K562 (cell line): ENCODE data around the gene GCHFR. TPM values are rescaled to one million over a fixed set of nuclear protein-coding genes. Genes with fewer than 3 reads are reported as not detected.

Source experiments
- ATAC-seq: fragments of 200-7000 bp; cut with Tn5 transposase; 3 replicates; pipeline ENCODE4 v1.9.1; 2020; ENCODE audit warnings: moderate library complexity
- BruUV-seq: library from RNA; stranded (reverse); fragments of 400-500 nt; replicated peaks from 2 replicates; lab custom pipeline; 2021; lab: Mats Ljungman, UMichigan
- CTCF ChIA-PET: fragments of 300-600 bp; formaldehyde crosslinking; extraction: SDS; loops from one replicate; lab custom pipeline; 2021; ENCODE audit warnings: low intra/inter-chr PET ratio; lab: Yijun Ruan, JAX
- POLR2A ChIA-PET: fragments of 300-600, 350-650 bp; sonication (Branson Sonifier 250); formaldehyde crosslinking; extraction: SDS; loops from one replicate; lab custom pipeline; 2021; ENCODE audit warnings: antibody characterized with exemption, inconsistent platforms; lab: Yijun Ruan, JAX
- DNase-seq, 4 experiments: peaks; one replicate each; pipeline versions ENCODE4 v3.0.0 to v3.0.0-alpha.2; 2011 to 2018; ENCODE audit warnings: low spot score in 3 of 4, mixed read lengths in 3 of 4; ENCODE audit errors: extremely low read depth in 1 of 4
- FAIRE-seq: peaks from 2 replicates; lab custom pipeline; 2011; peaks lifted over from hg19 to GRCh38; lab: Jason Lieb, UNC
- H2AFZ ChIP-seq: 2 replicates; pipeline ENCODE4 v1.6.0; 2011; ENCODE audit warnings: low read depth, low read length, control low read depth, inconsistent platforms
- H3K27ac ChIP-seq: fragments of 200-600 bp; 3 replicates; pipeline ENCODE4 v1.8.0; 2011; ENCODE audit warnings: low read depth, mild to moderate bottlenecking, control low read depth, inconsistent platforms, low read length, moderate library complexity, mixed read lengths; ENCODE audit errors: extremely low read depth
- H3K27me3 ChIP-seq, 2 experiments: fragments of 300-600 bp in 1 of 2; 2 replicates in 1 of 2; 3 replicates in 1 of 2; pipeline versions ENCODE4 v1.6.0 to v1.8.0; 2011; ENCODE audit warnings: inconsistent platforms in 2 of 2, low read length in 2 of 2, mild to moderate bottlenecking in 1 of 2, mixed read lengths in 1 of 2, moderate library complexity in 1 of 2; ENCODE audit not compliant: control insufficient read depth in 2 of 2, insufficient read depth in 2 of 2
- H3K36me3 ChIP-seq: fragments of 300-600 bp; 3 replicates; pipeline ENCODE4 v1.8.0; 2011; ENCODE audit warnings: mild to moderate bottlenecking, low read length, inconsistent platforms; ENCODE audit not compliant: control insufficient read depth, insufficient read depth
- H3K4me1 ChIP-seq, 2 experiments: fragments of 200-600 bp in 1 of 2; replicated peaks in 1 of 2; 2 replicates in 1 of 2; 3 replicates in 1 of 2; pipeline versions ENCODE4 v1.5.1 to v1.8.0; 2011; ENCODE audit warnings: inconsistent platforms in 2 of 2, low read length in 2 of 2, mild to moderate bottlenecking in 1 of 2, mixed read lengths in 1 of 2, moderate library complexity in 1 of 2; ENCODE audit not compliant: control insufficient read depth in 2 of 2, insufficient read depth in 2 of 2
- H3K4me2 ChIP-seq: 2 replicates; pipeline ENCODE4 v1.6.1; 2011; ENCODE audit warnings: low read length, control low read depth, inconsistent platforms, mixed read lengths; ENCODE audit not compliant: insufficient read depth
- H3K4me3 ChIP-seq: fragments of 200-600 bp; sonication (generic), shearing (Covaris generic); 2 replicates; pipeline ENCODE4 v1.5.1; 2016; ENCODE audit warnings: control low read depth, inconsistent platforms
- H3K79me2 ChIP-seq: fragments of 200-600 bp; 3 replicates; pipeline ENCODE4 v1.8.0; 2011; ENCODE audit warnings: low read length, inconsistent platforms; ENCODE audit not compliant: control insufficient read depth, insufficient read depth
- H3K9ac ChIP-seq, 2 experiments: 2 replicates each; pipeline versions ENCODE4 v1.6.0 to v1.6.1; 2011; ENCODE audit warnings: low read depth in 2 of 2, low read length in 2 of 2, control low read depth in 1 of 2, inconsistent platforms in 1 of 2, mild to moderate bottlenecking in 1 of 2, mixed read lengths in 1 of 2; ENCODE audit not compliant: insufficient read depth in 1 of 2
- H3K9me1 ChIP-seq: one replicate; pipeline ENCODE4 v1.6.0; 2011; ENCODE audit warnings: inconsistent platforms, mild to moderate bottlenecking, low read length, moderate library complexity; ENCODE audit not compliant: control insufficient read depth, insufficient read depth
- H3K9me3 ChIP-seq: replicated peaks from 2 replicates; pipeline ENCODE4 v1.5.1; 2011; ENCODE audit warnings: low read depth, low read length, inconsistent platforms; ENCODE audit not compliant: control insufficient read depth, insufficient read depth
- H4K20me1 ChIP-seq: replicated peaks from 2 replicates; pipeline ENCODE4 v1.6.1; 2011; ENCODE audit warnings: low read length, inconsistent platforms, mixed read lengths; ENCODE audit not compliant: control insufficient read depth, insufficient read depth
- CBX2 ChIP-seq: fragments of 200-600 bp; sonication (generic); IDR thresholded peaks from one replicate; pipeline ENCODE4 v1.6.1; 2012; ENCODE audit warnings: mild to moderate bottlenecking, low read length, inconsistent platforms; ENCODE audit not compliant: insufficient read depth, poor library complexity, severe bottlenecking
- HDAC3 ChIP-seq: fragments of 450-650 bp; IDR thresholded peaks from 2 replicates; pipeline ENCODE4 v1.6.1; 2018; ENCODE audit warnings: borderline replicate concordance, mild to moderate bottlenecking, moderate library complexity; ENCODE audit not compliant: partially characterized antibody
- SIN3B ChIP-seq: fragments of 450-650 bp; IDR thresholded peaks from 2 replicates; pipeline ENCODE4 v1.6.1; 2017; ENCODE audit warnings: low read depth, mild to moderate bottlenecking, moderate library complexity
- ZBTB34 ChIP-seq: fragments of 250-450 bp; sonication (Bioruptor Pico); IDR thresholded peaks from 2 replicates; pipeline ENCODE4 v1.8.0; 2021; ENCODE audit warnings: mild to moderate bottlenecking, moderate library complexity
- ZNF280B ChIP-seq: fragments of 250-450 bp; sonication (Bioruptor Pico); IDR thresholded peaks from 2 replicates; pipeline ENCODE4 v1.5.1; 2021; ENCODE audit warnings: mild to moderate bottlenecking
- WGBS: fragments of 100-300 bp; shearing (Covaris generic); methylation state at CpG from one replicate; pipeline ENCODE4 v1.1.6; 2016; ENCODE audit warnings: low coverage, mixed read lengths; ENCODE audit not compliant: insufficient coverage; ENCODE audit errors: missing lambda C conversion rate; 5-methylcytosine and 5-hydroxymethylcytosine counted together
- in situ Hi-C: fragments of 300-500 bp; cut with MboI; formaldehyde crosslinking; loops from 4 replicates; pipeline ENCODE4 v1.15.0; 2018; ENCODE audit warnings: inconsistent platforms, mixed read lengths
- intact Hi-C: fragments of 100-400 bp; cut with micrococcal nuclease; formaldehyde crosslinking; loops from 2 replicates; pipeline ENCODE4 v1.14.2; 2022
- polyA plus RNA-seq, 8 experiments: library from polyadenylated mRNA; depleted of rRNA in 4 of 8; stranded (reverse) in 5 of 8; unstranded in 3 of 8; fragments of >200 nt; fragmentation: Nextera tagmentation in 2 of 8; fragmentation: Illumina TruSeq in 1 of 8; extraction: Ambion mirVana in 2 of 8; extraction: Trizol in 1 of 8; gene quantifications; 2 replicates each; pipeline versions ENCODE4 v1.2.1 to v1.2.3, GENCODE V29; 2011 to 2014; ENCODE audit warnings: inconsistent platforms in 1 of 8, missing spikeins in 1 of 8
- total RNA-seq, 7 experiments: library from RNA; depleted of rRNA in 6 of 7; stranded (reverse); fragments of >200 nt in 6 of 7; fragmentation: Illumina TruSeq in 2 of 7; extraction: Trizol in 2 of 7; gene quantifications; 2 replicates each; pipeline versions ENCODE4 v1.2.1 to v1.2.3, GENCODE V29; 2011 to 2021; ENCODE audit warnings: low replicate concordance in 1 of 7

The GCHFR gene
- total and polyA plus RNA-seq, 9 of the 15 experiments (the other 6 are each of a cell fraction or from before 2014, with no cell fraction given): 8.7 to 83.5 (median 20.8) TPM

DNA sequence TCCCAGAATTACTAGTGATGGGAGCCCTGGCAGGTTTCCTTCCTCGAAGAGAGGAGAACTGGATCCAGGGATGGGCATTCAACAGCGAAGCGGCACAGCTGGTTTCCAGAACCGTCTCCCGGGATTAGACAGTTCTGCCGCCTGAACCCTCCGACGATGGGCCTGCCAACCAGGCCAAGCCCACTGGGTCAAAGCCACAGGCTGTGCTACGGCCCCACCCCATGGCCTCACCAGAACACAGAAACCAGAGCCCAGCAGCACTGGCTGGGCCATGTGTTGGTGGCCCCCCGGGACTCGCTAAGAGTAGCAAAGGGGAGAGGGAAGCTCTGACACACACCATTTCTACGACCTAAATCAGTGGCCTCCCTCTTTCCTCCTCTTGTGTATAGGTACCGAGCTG, 8.1 kb downstream of the GCHFR start:
- Histone ChIP-seq H3K36me3 (peaks cover 56% of the 10 kb centered on the region; the same call in 2 of the 3 replicates), H3K4me2 (no peak overlapping the region), H3K27ac (no peak overlapping the region), H2AFZ (no peak overlapping the region), H3K9me1 (no peaks in the 10 kb centered on the region), H3K9ac (no peak overlapping the region), H3K27me3 (no peaks in the 10 kb centered on the region), H3K4me1 (peaks cover 10 to 39% of the 10 kb centered on the region in 2 experiments; a peak in 4 of 5 replicates), H3K79me2 (no peaks in the 10 kb centered on the region), H3K4me3 (no peak overlapping the region), H3K9me3 (no peaks in the 10 kb centered on the region), H4K20me1 (no peaks in the 10 kb centered on the region; the same call in 1 of the 2 replicates)
- intact Hi-C loops (no loop called here), in situ Hi-C loops (no loop called here)
- WGBS: 83% methylated on average over 12 of the region's 13 CpGs
- CTCF ChIA-PET: no interaction called here
- ATAC-seq: no peak
- POLR2A ChIA-PET: interaction anchor here (0.6 to 2.2 kb wide), 3 partner anchors 10 to 454 kb away, joined by 3 to 9 read pairs (median 3); no protein-coding TSS in a partner anchor
- no peak for DNase-seq
- BruUV-seq: no TSS peak
- no peak for FAIRE-seq
- no peak for TF ChIP-seq ZNF280B
- TF ChIP-seq ZBTB34 (CRISPR knock-in tag): no peak
- TF ChIP-seq SIN3B: no peak
- TF ChIP-seq HDAC3: no peak
- TF ChIP-seq CBX2: no peak
